ENCODE data around the gene TARS2.

Gene TARS2

DNA sequence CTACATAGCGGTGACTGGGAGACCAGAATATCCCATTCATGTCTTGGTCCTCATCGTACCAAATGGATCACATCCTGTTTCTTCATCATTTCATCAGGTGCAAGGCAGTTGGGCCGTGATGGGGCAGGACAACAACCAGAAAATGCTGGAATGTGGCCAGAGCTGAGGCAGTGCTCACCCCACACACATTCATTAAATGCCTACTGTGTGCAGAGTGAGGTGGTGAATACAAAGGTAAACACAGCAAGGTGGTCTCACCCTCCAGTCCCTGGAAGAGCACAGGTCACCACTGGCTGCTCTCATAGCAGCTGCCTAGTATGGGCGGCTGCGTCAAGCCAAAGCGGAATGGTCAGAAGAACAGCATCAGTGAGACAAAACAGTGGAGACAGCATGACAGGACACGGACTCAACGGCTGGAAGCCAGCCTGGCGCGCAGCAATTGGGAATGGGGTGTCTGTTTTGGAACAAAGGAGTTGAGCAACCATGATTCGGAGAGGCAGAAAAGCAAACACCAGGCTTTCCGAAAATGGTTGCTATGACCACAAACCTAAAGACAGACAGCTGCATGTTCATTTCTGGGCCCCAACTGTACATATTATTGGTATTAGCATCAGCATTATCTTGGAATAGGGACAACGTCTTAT lies 56.4 kb downstream of the TARS2 start:
- DNase-seq: no peak

DNA sequence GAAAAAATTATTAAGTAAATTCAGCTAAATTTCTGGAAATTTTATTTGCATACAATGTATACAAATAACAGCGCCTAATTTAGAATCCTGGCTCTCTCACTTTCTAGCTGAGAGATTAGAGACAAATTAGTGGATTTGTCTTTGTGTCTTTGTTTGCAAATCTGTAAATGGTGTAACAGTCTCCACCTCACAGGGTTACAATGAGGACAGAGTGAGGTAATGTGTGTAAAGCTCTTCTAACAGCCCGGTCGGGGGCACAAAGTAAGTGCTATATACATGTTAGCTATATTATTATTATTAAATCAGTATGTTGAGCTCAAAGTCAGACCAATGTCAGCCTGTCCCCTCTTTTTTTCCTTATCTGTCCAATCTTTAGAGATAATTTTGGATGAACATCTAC lies 57.0 kb downstream of the TARS2 start:
- DNase-seq: no peak

DNA sequence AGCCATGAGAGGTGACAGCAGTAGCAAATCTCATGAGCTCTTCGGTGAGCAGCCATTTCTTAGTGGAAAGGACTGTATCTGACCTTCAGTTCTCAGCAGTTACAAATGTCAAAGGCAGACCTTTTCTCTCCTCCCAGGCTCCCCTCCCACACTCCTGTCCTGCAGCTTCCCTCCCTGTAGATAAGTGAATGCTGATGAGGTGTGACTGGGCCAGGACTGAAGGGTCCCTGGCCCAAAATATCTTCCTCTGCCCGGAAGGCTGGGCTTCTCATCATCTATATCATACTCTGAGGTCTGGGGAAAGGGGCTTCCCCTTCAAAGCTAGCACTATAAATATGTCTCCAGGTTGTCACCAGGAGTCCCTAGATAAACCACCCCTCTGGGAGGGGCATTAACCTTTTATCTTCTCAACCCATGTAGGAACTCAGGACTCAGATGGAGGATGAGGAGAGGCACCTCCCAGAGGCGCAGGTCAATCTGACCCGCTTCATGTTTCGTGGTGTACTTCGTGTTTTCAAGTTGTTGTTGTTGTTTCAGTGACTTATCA lies 58.3 kb downstream of the TARS2 start:
- no peak for DNase-seq

DNA sequence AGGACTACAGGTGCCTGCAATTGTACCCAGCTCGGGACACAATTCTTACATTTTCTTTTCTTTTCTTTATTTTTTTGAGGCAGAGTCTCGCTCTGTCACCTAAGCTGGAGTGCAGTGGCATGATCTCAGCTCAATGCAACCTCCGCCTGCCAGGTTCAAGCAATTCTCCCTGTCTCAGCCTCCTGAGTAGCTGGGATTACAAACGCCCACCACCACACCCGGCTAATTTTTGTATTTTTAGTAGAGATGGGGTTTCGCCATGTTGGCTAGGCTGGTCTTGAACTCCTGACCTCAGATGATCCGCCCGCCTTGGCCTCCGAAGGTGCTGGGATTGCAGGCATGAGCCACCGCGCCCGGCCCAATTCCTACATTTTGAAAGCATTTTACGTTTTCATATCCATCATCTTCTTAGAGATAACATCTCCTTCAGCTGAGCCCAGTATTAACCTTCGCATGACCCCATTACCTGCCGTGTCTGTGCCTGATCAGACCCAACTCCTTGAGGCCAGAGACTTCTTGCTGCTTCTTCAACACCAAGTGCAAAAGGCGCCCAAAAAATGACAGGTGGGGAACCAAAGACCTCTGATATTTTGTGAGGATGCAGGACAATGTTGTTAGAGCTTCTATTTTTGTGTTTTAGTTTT lies 59.2 kb downstream of the TARS2 start:
- no peak for DNase-seq

DNA sequence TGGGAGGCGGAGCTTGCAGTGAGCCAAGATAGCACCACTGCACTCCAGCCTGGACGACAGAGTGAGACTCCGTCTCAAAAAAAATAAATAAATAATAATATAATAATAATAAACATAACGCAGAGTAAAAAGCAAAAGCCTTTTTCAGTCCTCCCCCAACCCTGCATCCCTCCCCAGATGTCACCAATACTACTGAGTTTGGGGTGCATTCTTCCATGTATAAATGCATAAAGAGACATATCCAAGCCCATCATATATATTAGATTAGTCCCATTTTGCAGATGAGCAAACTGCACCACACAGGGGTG lies 61.1 kb downstream of the TARS2 start:
- no peak for DNase-seq

DNA sequence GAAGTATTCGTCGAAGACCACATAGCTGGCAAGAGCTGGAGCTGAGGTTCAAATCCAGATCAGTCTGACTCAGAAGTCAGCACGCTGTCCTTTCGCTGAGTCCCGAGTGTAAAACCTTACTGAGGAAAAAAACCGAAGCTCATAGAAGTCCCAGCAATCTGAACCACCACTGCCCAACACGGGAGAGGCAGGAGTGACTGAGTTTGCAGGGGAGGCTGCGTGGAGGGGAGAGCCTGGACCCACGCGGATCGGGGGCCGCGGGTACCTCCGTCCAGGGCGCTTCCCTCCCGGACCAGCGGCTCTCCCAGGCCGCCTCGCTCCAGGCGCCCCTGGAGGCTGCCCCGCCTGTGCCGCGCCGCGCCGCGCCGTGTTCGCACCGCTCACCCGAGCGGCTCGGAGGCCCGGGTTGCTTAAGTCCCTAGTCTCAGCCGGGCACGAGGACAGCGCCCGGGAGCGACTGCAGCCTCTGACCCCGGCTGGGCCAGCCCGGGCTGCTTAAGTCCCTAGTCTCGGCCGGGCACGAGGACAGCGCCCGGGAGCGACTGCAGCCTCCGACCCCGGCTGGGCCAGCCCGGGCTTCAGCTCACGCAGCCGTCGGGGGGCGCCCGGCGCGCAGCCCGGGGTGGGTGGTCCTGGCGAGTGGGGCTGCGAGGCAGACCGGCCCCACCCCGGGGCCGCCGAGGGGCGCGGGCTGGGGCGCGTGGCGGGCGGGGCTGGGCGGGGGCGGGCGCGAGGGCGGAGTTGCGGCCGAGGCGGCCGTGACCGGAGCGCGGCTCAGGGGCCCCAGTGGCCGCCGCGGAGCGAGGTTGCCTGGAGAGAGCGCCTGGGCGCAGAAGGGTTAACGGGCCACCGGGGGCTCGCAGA lies 61.6 kb downstream of the TARS2 start, which contains the start of gene ADAMTSL4:
Gene ADAMTSL4 (plus strand): TSS at position 777 of the 864 bp plus-strand sequence. CDS start 2,881 bp downstream, outside the sequence.
- peak; percentile 75 for DNase-seq

DNA sequence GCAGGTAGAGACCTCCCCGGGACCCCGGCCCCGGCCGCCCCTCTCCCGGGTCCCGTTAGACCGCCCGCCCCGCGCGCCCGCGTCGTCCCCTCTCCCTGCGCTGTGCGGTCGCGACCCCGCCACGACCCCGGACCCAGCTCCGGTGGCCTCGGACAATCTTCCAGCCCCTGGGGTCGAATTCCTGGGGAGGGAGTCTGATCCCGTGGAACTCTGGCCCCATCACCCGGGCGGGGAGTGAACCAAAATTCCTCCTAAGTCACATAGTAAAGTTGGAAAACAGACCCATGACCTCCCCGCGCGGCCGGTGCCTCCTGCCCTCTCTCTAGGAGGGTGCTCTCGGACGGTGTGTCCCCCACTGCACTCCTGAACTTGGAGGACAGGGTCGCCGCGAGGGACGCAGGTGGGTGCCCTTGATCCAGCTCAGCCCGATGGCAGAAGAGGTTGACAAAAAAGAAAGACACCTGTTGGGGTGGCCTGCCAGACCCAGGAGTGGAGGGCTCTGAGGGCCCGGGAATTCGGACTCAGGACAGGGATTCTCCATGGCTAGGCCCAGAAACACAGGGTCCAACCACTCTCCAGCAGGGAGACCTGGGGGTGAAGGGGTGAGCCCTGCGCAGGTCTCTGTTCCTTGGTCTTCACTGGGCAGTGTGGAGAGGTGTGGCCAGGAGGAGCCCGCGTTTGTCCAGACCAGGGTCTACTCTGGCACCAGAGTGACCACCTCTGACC lies 62.4 kb downstream of the TARS2 start:
- no peak for DNase-seq

DNA sequence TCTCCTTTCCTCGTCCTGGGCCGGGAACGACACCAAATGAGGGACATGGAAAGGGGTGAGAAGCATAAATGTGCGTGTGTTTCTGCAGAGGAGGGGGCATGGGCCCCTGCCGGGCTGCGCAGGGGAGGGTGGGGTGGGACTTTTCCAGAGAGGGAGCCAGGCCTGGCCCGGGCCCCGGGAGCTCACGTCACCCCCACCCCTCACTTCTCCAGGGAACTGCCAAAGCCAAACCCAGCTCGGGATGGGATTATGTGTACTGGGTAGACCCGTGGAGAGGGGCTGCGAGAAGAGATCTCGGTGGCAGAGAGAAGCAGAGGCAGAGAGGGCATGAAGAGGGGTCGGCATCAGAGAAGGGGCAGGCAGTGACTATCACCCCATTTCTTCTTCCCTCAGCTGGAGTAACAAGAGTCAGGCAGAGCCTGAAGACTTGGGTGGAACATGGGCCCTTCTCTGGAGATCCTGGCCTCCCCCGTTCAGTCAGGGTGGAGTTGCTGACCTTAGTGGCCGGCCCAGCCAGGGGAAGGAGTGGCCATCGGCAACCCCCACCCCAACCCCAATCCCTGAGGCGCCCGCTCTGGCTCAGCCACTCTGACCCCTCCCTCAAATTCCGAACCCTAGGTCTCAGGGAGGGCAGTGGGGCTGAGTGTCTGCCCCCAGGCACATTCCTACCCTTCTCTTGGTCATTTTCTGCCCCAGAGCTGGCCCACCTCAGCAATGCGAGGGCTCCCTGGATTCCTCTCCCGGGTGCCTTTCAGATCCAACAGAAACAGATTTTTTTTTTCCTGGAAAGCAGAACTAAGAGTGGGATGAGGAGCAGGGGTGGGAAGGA lies 63.2 kb downstream of the TARS2 start:
- no peak for DNase-seq

DNA sequence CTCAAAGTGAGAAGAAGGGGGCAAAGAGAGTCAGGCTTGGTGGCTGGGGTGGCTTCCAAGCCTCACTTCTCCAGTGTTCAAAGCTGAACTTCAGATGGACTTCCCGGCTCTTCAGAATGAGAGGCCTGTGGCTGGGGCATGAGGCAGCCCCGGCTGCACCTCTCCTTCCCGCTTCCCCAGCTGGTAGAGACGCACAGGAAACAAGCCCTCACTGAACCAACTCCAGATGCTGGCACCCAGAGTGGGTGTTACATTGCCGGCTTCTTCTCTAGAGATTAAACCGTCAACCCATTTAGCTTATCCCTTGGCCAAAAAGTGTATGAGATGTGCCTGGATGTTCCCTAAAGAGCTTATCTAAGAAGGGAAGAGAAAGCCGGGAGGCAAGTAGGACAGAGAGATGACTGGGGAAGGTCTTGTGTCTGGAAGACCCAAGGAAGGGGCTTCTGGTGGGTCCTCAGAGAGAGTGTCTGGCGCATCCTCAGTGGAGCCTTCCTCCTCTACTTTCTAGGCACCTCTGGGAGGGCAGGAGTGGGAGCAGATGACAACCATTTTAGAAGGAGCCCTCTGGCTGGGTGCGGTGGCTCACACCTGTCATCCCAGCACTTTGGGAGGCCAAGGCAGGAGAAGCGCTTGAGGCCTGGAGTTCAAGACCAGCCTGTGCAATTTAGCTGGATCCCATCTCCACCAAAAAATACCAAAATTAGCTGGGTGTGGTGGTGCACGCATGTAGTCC lies 64.0 kb downstream of the TARS2 start:
- no peak for DNase-seq

DNA sequence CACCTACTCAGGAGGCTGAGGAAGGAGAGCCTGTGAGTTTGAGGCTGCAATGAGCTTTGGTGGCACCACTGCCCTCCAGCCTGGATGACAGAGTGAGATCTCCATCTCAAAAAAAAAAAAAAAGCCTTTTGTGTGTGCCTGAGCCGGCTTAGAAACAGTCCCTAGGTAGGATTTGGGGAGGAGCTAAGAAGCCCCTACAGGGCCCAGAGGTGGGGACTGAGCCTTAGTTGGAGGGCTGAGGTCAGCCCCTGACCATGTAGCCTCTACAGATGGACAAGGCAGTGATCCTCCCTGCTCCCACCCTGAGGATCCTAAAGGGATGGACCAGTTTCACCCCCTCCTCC lies 64.5 kb downstream of the TARS2 start:
- no peak for DNase-seq

DNA sequence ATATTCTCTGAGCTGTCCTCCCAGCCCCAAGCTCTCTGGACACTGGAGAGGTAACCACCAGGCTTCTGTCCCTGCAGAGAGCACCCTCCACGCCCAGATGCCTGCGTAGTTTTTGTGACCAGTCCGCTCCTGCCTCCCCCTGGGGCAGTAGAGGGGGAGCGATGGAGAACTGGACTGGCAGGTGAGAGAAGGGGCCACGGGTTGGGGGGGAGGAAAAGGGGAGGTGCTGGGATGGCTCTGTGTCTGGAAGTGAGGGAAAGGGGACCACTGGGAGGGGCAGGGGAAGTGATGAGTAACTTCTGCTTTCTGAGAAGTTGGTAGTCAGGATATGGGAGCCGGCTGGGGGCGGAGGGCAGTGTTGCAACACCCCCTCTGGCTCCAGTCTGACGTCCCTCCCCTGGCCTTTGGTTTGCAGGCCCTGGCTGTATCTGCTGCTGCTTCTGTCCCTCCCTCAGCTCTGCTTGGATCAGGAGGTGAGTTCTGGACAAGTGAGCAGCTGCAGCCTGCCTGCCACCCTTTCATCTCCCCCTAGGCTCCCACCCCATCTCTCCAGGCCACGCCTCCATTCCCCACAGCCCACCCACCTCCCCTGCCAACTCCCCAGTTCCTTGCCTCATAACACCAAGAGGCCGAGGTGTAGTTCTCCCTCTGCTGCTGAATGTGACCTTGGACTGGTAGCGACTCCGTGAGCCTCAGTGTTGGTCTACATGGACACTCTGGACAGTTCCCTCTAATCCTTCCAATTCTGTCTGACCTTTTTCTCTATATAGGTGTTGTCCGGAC lies 65.1 kb downstream of the TARS2 start:
- DNase-seq: no peak

DNA sequence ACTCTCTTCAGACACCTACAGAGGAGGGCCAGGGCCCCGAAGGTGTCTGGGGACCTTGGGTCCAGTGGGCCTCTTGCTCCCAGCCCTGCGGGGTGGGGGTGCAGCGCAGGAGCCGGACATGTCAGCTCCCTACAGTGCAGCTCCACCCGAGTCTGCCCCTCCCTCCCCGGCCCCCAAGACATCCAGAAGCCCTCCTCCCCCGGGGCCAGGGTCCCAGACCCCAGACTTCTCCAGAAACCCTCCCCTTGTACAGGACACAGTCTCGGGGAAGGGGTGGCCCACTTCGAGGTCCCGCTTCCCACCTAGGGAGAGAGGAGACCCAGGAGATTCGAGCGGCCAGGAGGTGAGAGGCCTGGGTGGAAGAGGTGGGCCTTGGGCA lies 65.7 kb downstream of the TARS2 start:
- DNase-seq: no peak

DNA sequence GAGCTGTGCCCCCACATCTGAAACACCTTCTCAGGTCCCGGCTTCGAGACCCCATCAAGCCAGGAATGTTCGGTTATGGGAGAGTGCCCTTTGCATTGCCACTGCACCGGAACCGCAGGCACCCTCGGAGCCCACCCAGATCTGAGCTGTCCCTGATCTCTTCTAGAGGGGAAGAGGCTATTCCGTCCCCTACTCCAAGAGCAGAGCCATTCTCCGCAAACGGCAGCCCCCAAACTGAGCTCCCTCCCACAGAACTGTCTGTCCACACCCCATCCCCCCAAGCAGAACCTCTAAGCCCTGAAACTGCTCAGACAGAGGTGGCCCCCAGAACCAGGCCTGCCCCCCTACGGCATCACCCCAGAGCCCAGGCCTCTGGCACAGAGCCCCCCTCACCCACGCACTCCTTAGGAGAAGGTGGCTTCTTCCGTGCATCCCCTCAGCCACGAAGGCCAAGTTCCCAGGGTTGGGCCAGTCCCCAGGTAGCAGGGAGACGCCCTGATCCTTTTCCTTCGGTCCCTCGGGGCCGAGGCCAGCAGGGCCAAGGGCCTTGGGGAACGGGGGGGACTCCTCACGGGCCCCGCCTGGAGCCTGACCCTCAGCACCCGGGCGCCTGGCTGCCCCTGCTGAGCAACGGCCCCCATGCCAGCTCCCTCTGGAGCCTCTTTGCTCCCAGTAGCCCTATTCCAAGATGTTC lies 66.3 kb downstream of the TARS2 start:
- DNase-seq: no peak

DNA sequence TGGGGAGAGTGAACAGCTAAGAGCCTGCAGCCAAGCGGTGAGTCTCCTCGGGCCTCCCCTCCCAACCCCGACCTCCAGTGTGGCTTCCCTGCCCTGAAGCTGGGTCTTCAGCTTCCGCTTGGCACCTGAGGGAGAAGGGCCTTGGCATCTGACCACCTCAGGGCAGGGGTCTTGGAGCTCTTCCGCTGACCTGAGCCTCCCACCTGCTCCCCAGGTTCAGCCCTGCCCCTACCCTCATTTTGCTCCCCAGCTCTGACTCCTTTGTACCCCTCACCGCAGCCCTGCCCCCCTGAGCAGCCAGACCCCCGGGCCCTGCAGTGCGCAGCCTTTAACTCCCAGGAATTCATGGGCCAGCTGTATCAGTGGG lies 66.8 kb downstream of the TARS2 start:
- no peak for DNase-seq

DNA sequence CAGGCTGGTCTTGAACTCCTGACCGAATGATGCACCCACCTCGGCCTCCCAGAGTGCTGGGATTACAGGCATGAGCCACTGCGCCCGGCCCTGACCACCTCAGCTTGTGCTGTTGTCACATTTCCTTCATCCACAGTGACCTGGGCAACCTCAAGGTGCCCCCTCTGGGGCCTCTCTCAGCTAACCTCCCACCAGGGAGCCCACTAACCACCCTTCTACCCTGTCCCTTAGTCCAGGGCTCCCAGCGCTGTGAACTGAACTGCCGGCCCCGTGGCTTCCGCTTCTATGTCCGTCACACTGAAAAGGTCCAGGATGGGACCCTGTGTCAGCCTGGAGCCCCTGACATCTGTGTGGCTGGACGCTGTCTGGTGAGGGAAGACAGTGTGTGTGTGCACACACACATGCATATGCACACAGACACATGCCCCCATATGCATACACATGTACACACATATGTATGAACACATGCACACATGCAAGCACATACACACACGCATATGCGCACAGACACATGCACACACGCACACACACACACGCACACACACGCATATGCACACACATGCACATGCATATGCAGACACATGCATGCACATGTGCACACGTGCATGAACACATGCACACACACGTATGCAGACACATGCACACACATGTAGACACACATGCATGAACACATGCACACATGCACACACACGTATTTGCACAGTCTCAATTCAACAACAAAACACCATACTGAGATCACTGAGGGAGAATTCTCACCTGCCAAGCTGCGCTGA lies 68.2 kb downstream of the TARS2 start:
- DNase-seq: no peak

DNA sequence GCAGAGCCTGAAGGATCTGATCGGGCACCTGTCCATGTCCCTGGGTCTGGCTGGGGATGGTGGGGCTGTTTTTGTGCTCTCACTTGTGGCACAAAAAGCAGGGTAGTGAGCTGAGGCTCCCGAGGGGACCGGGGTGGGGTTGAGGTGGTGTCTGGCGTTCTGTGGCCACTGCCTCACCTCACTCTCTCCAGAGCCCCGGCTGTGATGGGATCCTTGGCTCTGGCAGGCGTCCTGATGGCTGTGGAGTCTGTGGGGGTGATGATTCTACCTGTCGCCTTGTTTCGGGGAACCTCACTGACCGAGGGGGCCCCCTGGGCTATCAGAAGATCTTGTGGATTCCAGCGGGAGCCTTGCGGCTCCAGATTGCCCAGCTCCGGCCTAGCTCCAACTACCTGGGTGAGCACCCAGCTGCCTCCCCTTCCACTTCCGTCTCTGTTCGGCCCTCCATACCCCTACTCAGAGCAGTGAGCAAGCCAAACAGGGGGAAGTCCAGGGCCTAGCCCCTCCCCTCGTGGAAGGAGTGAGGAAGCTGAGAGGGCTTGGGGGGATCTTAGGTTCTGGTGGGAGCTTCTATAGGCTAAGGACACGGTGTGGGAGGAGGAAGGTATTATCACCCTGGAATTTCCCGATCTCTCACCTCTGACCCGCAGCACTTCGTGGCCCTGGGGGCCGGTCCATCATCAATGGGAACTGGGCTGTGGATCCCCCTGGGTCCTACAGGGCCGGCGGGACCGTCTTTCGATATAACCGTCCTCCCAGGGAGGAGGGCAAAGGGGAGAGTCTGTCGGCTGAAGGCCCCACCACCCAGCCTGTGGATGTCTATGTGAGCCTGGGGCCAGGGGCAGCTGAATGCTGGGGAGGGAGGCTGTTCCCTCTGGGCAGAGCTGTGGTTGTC lies 69.0 kb downstream of the TARS2 start:
- DNase-seq: no peak

DNA sequence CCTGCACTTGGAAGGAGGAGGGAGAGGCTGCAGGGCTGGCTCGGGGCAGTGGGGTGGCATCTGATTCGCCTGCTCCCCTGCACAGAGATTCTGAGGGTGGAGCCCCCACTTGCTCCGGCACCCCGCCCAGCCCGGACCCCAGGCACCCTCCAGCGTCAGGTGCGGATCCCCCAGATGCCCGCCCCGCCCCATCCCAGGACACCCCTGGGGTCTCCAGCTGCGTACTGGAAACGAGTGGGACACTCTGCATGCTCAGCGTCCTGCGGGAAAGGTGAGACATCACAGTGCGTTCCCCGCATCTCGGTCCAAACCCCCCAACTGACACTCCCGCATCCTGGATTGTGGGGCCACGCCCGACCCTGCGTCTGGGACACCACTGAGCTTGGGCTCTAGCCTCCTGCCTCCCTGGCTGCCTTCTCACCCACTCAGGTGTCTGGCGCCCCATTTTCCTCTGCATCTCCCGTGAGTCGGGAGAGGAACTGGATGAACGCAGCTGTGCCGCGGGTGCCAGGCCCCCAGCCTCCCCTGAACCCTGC lies 69.9 kb downstream of the TARS2 start:
- DNase-seq: no peak
